Measurements from ENCODE around the gene CELF1.

DNA sequence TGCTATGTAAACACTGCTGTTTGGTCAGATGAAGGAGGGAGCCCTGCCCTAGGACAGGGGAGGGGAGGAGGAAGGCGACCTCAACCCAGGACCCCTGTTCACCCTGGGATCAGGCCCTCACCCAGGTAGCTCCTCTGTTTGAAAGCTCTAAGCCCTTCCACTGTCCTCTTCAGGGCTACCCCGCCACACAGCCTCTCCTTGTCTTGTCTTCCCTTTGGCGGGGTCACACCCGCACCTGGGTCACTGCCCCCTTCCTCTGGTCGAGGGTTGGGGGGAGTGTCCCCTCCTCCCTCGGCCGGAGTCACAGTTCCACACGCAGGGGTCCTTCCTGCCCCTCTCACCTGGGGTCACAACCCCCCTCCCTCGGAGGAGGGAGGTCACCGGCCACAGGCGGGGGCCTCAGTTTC lies 12.0 kb upstream of the CELF1 start:
- TF ChIP-seq POLR2A (IDR thresholded peaks at IDR 0.05; ENCODE audit: low read depth, low read length) (no peak), POLR2AphosphoS5 (IDR thresholded peaks at IDR 0.05; ENCODE audit: low read depth, low read length) (no peak), POU2F2 (IDR thresholded peaks at IDR 0.05; ENCODE audit: low read depth, low read length) (no peak)

Measured in GM12891 (cell line).